ENCODE data around the gene ARHGAP15.

DNA sequence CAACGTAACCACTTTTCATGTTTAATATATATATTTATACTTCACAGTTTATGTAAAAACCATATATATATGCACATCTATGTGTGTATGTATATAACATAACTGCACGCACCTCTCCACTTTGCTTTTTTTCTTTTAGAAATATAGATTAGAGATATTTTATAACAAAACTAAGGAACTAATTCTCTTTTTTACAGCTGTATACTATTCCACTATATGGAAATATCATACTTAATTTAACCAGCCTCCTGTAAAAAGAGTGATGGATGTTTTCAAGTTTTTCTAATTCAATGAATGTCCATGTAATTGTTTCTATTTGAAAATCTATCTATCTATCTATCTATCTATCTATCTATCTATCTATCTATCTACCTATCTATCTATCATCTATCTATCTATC, 4.6 kb downstream of the ARHGAP15 start:
- TF ChIP-seq POLR2AphosphoS5 (IDR thresholded peaks at IDR 0.05) = no peak
- no peak for TF ChIP-seq CTCF (IDR thresholded peaks at IDR 0.05)
- no peak for TF ChIP-seq POLR2A (IDR thresholded peaks at IDR 0.05)
